Pancreas (tissue), 10 donors: ENCODE measurements around the gene IQGAP3. TPM values are rescaled to one million over a fixed set of nuclear protein-coding genes. Genes with fewer than 3 reads are reported as not detected.

Source experiments
- ATAC-seq, 4 donors: fragments of 200-7000 bp; cut with Tn5 transposase; one replicate each; pipeline versions ENCODE4 v1.8.0 to v1.9.1; 2020; ENCODE audit warnings: mild to moderate bottlenecking in 4 of 4, moderate library complexity in 4 of 4
- DNase-seq, 6 donors: peaks; one replicate each; pipeline ENCODE4 v3.0.0-alpha.2; 2020
- FAIRE-seq: peaks from 2 replicates; lab custom pipeline; 2012; peaks lifted over from hg19 to GRCh38; lab: Jason Lieb, UNC
- H3K27ac ChIP-seq, 4 donors: fragments of 200-600 bp; sonication (generic); 1 replicate in 3 of 4; 2 replicates in 1 of 4; pipeline versions ENCODE4 v1.5.0 to v1.8.0; 2020
- H3K27me3 ChIP-seq, 4 donors: fragments of 200-600 bp; one replicate each; pipeline ENCODE4 v1.8.0; 2021
- H3K36me3 ChIP-seq, 3 donors: fragments of 200-600 bp; sonication (generic) in 1 of 3; one replicate each; pipeline versions ENCODE4 v1.5.0 to v1.8.0; 2020 to 2021
- H3K4me1 ChIP-seq, 3 donors: fragments of 200-600 bp; one replicate each; pipeline ENCODE4 v1.8.0; 2021
- H3K4me3 ChIP-seq, 4 donors: fragments of 200-600 bp; sonication (generic) in 2 of 4; one replicate each; pipeline versions ENCODE4 v1.5.0 to v1.8.0; 2020 to 2021
- H3K9me3 ChIP-seq, 4 donors: fragments of 200-600 bp; one replicate each; pipeline ENCODE4 v1.8.0; 2021
- WGBS, 2 donors: extraction: QIAGEN DNeasy Blood & Tissue Kit; methylation state at CpG; one replicate each; pipeline ENCODE4 v1.1.7; 2013; 5-methylcytosine and 5-hydroxymethylcytosine counted together
- intact Hi-C, 3 donors: fragments of 100-400 bp; cut with DNase I; formaldehyde crosslinking; loops; one replicate each; pipeline versions ENCODE4 v1.11.1 to v1.14.2; 2022
- polyA plus RNA-seq, 2 donors: library from polyadenylated mRNA; stranded (reverse); fragments of 200-250 nt; gene quantifications; one replicate each; pipeline ENCODE4 v1.2.3, GENCODE V29; 2013
- total RNA-seq, 6 donors: library from RNA; stranded (reverse); fragmentation: NEBNext Ultra II Directional in 4 of 6; extraction: Animal tissue kit (Norgen Biotek cat#: 25700) in 4 of 6; gene quantifications; one replicate each; pipeline versions ENCODE4 v1.2.1 to v1.2.4, GENCODE V29; 2021 to 2023
- TF ChIP-seq, protein P1 (sequence below), 4 donors: fragments of 200-600 bp; sonication (generic) in 3 of 4; IDR thresholded peaks; one replicate each; pipeline versions ENCODE4 v1.5.0 to v1.8.0; 2021; ENCODE audit warnings: antibody characterized with exemption in 4 of 4
- donor health status: healthy with polysubstance abuse.
- donor health status: DM: no; HTN: no; CAD: no; lungs with moderate emphysema.
- donor health status: DM: no; HTN: no; CAD: no.
- donor health status: control.
- donor health status: control.
- donor health status: Bipolar disorder and iron deficiency.
- donor health status: DM: yes; HTN: yes; CAD: no.
- donor health status: DM: no; HTN: no; CAD: no.
- donor health status: DM: no; HTN: no; CAD: no.
- donor health status: DM: yes; HTN: yes; CAD: no.

IQGAP3 gene
- total and polyA plus RNA-seq, 8 donors: 0.02 to 0.90 (median 0.23) TPM; not detected in 1

DNA sequence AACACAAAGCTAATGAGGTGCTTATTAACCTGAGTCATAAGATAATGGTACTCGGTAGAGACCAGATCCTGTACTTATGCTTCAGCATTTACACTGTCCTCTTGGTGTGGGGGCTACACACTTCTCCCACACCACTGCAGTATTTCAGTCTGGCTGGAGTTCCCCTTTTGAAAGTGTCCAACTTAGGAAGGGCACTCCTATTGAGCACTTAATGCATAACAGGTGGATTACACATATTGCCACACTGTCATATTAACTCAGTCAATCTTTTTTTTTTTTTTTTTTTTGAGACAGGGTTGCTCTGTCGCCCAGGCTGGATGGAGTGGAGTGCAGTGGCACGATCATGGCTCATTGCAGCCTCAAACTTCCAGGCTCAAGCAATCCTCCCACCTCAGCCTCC is 27.4 kb upstream of the IQGAP3 start:
- Histone ChIP-seq H3K9me3 (no peaks in the 10 kb centered on the region), H3K4me1 (peaks cover 6 to 16% (median 12%) of the 10 kb centered on the region in 3 donors), H3K36me3 (peaks cover 0 to 13% (median 0%) of the 10 kb centered on the region in 3 donors), H3K4me3 (no peak overlapping the region), H3K27me3 (no peaks in the 10 kb centered on the region), H3K27ac (no peak overlapping the region)
- FAIRE-seq (no peak), DNase-seq (peak in 1 of 6 donors; percentile 3), ATAC-seq (no peak)
- TF ChIP-seq, protein P1, sequence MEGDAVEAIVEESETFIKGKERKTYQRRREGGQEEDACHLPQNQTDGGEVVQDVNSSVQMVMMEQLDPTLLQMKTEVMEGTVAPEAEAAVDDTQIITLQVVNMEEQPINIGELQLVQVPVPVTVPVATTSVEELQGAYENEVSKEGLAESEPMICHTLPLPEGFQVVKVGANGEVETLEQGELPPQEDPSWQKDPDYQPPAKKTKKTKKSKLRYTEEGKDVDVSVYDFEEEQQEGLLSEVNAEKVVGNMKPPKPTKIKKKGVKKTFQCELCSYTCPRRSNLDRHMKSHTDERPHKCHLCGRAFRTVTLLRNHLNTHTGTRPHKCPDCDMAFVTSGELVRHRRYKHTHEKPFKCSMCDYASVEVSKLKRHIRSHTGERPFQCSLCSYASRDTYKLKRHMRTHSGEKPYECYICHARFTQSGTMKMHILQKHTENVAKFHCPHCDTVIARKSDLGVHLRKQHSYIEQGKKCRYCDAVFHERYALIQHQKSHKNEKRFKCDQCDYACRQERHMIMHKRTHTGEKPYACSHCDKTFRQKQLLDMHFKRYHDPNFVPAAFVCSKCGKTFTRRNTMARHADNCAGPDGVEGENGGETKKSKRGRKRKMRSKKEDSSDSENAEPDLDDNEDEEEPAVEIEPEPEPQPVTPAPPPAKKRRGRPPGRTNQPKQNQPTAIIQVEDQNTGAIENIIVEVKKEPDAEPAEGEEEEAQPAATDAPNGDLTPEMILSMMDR (IDR thresholded peaks at IDR 0.05): no peak
- intact Hi-C loops: loop anchor here in 1 of 3 donors (10.0 kb wide), 1 partner anchor 145 kb away; no protein-coding TSS in a partner anchor
- 47 to 58% methylated on average over 3 of the region's 3 CpGs for WGBS, 2 donors

DNA sequence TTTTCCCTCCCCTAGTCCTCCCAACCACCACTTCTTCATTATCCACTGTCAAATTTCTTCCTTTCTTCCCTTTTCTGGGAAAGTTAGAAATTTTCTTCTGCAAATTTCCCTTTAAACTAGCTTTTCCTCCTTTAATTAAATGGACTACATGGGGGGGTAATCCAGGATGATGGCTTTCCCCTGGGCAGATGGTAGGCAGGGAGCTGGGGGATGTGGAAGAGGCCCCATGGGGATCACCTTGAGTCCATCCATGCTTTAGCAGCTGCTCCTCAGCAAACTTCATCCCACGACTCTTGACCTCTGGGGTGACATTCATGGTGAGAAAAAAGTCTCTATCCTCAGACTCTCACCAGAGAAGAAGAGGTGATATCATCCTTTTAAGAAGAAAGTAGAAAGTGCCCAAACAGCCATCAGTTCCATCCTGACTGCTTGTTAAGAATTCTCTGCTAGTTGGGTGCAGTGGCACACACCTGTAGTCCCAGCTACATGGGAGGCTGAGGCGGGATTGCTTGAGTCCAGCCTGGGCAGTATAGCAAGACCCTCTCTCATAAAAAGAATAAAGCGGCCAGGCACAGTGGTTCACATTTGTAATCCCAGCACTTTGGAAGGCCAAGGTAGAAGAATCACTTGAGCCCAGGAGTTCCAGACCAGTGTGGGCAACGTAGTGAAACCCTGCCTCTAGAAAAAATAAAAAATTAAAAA is 26.5 kb upstream of the IQGAP3 start:
- FAIRE-seq (no peak), ATAC-seq (no peak), DNase-seq (peak in 1 of 6 donors; percentile 9)
- no peaks in the 10 kb centered on the region for H3K27me3 ChIP-seq
- H3K9me3 ChIP-seq: no peaks in the 10 kb centered on the region
- intact Hi-C loops: no loop called here
- peaks cover 6 to 16% (median 12%) of the 10 kb centered on the region in 3 donors for H3K4me1 ChIP-seq
- H3K4me3 ChIP-seq: no peak overlapping the region
- H3K36me3 ChIP-seq: peaks cover 0 to 13% (median 0%) of the 10 kb centered on the region in 3 donors
- no peak overlapping the region for H3K27ac ChIP-seq
- TF ChIP-seq, protein P1 (IDR thresholded peaks at IDR 0.05): no peak
- 83 to 94% methylated on average over 4 of the region's 4 CpGs for WGBS, 2 donors

DNA sequence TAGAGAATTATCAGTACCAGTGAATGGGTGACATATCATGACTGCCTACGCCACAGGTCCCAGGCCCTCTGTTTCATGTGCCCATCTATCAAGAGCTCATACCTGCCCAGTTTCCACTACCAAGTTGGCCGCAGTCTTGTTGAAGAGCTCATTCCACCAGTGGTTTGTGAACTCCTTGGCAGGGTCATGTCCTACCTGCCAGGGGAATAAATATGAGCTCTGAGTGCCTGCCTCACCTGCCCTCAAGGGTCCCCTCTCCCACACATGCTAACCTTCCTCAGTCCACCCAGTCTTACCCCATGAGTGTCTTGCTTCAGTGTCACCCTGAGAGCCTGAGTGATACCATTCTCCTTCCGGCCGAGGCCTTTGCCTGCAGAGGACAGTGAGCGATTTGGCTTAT is 25.8 kb upstream of the IQGAP3 start:
- no peak overlapping the region for H3K27ac ChIP-seq
- H3K36me3 ChIP-seq: peaks cover 0 to 13% (median 0%) of the 10 kb centered on the region in 3 donors
- H3K4me3 ChIP-seq: no peak overlapping the region
- ATAC-seq (no peak), DNase-seq (peak in 1 of 6 donors; percentile 22), FAIRE-seq (no peak)
- intact Hi-C loops: no loop called here
- WGBS, 2 donors: 90 to 95% methylated on average over 5 of the region's 5 CpGs
- H3K9me3 ChIP-seq: no peaks in the 10 kb centered on the region
- H3K4me1 ChIP-seq: peaks cover 6 to 16% (median 12%) of the 10 kb centered on the region in 3 donors
- TF ChIP-seq, protein P1 (IDR thresholded peaks at IDR 0.05): no peak
- H3K27me3 ChIP-seq: no peaks in the 10 kb centered on the region

DNA sequence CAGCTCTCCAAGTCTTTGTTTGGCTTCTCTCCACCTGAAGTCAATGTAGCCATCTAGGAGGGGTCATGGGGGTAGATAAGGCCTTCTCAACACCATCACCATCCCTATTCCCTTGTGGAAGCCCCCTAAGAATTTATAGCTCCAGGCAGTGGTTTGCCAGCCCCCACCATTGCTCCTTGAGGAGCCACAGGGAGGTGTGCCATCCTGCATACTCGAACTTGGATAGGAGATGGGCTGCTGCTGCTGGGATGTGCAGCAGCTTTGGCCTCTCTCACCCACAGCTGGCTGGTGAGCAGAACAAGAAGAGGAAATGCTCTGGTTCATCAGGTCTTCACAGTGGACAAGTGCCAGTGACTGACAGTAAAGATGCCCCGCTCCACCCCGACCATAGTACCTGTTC is 24.1 kb upstream of the IQGAP3 start:
- Histone ChIP-seq H3K27ac (no peak overlapping the region), H3K27me3 (no peaks in the 10 kb centered on the region), H3K36me3 (peaks cover 0 to 13% (median 0%) of the 10 kb centered on the region in 3 donors), H3K4me3 (no peak overlapping the region), H3K9me3 (no peaks in the 10 kb centered on the region), H3K4me1 (peaks cover 10 to 14% (median 12%) of the 10 kb centered on the region in 3 donors)
- TF ChIP-seq, protein P1 (IDR thresholded peaks at IDR 0.05): no peak
- intact Hi-C loops: no loop called here
- FAIRE-seq (no peak), DNase-seq (peak in 1 of 6 donors; percentile 11), ATAC-seq (no peak)
- 79 to 80% methylated on average over 3 of the region's 3 CpGs for WGBS, 2 donors

DNA sequence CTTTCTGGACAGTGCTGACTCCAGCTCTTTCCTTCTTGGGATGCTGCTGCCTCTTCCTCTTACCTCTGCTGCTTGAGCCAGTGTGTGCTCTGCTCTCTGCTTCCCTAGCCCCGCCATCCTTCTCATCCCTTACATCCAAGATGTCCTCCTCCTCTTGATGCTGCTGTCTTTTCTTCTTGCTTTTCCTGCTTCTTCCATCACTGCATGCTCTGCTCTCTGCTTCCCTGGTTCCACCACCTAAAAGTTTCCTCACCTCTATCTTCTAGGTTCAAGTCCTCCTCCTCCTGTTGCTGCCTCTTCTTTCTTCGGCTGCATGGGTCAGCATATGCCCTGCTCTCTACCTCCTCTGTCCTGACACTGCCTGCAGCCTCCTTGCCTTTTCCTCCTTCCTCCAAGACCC is 22.7 kb upstream of the IQGAP3 start:
- H3K4me3 ChIP-seq: no peak overlapping the region
- TF ChIP-seq, protein P1 (IDR thresholded peaks at IDR 0.05): no peak
- ATAC-seq: no peak
- H3K9me3 ChIP-seq: no peaks in the 10 kb centered on the region
- no peaks in the 10 kb centered on the region for H3K27me3 ChIP-seq
- 79 to 88% methylated on average over 2 of the region's 2 CpGs for WGBS, 2 donors
- peaks cover 4 to 14% (median 7%) of the 10 kb centered on the region in 3 donors for H3K4me1 ChIP-seq
- intact Hi-C loops: no loop called here
- H3K36me3 ChIP-seq: peaks cover 0 to 13% (median 0%) of the 10 kb centered on the region in 3 donors
- DNase-seq: peak in 1 of 6 donors; percentile 17
- no peak for FAIRE-seq
- no peak overlapping the region for H3K27ac ChIP-seq
